Activated T-cell treated with anti-CD3 and anti-CD28 coated beads, Interleukin-2, amount 50 U/mL, for 24 hours (primary cell): ENCODE results near the gene FAM180A.
"Not testable (repeated sequence)": the region's sequence is repeated elsewhere in the genome, so short reads cannot be mapped to it uniquely, and the experiment has no call there.

Source experiments
- DNase-seq: peaks from one replicate; pipeline ENCODE4 v3.0.0-alpha.2; 2020
- H3K27ac Mint-ChIP-seq: 2 replicates; pipeline ENCODE4 v1.8.0; 2020; ENCODE audit warnings: mild to moderate bottlenecking, mixed read lengths
- H3K27me3 Mint-ChIP-seq: 2 replicates; pipeline ENCODE4 v1.8.0; 2020; ENCODE audit warnings: mixed read lengths
- H3K36me3 Mint-ChIP-seq: 2 replicates; pipeline ENCODE4 v1.8.0; 2020; ENCODE audit warnings: low read depth, mixed read lengths
- H3K4me1 Mint-ChIP-seq: 2 replicates; pipeline ENCODE4 v1.8.0; 2020; ENCODE audit warnings: low read depth, mixed read lengths
- H3K4me3 Mint-ChIP-seq: 2 replicates; pipeline ENCODE4 v1.8.0; 2020; ENCODE audit warnings: mild to moderate bottlenecking, moderate library complexity, mixed read lengths
- H3K9me3 Mint-ChIP-seq: 2 replicates; pipeline ENCODE4 v1.8.0; 2020; ENCODE audit warnings: mixed read lengths

FAM180A gene

GRCh38 chr7:135777626-135778398, 29.2 kb upstream of the FAM180A start:
- H3K27me3 Mint-ChIP-seq: peaks cover 19% of the 10 kb centered on the region
- no peaks in the 10 kb centered on the region for H3K36me3 Mint-ChIP-seq
- no peak overlapping the region for H3K27ac Mint-ChIP-seq
- peaks cover 4% of the 10 kb centered on the region for H3K9me3 Mint-ChIP-seq
- no peak for DNase-seq
- no peaks in the 10 kb centered on the region for H3K4me1 Mint-ChIP-seq
- H3K4me3 Mint-ChIP-seq: no peak overlapping the region

- not testable (repeated sequence) for H3K27ac Mint-ChIP-seq, H3K36me3 Mint-ChIP-seq, H3K4me3 Mint-ChIP-seq, H3K9me3 Mint-ChIP-seq, H3K4me1 Mint-ChIP-seq, DNase-seq
- H3K27me3 Mint-ChIP-seq: peaks cover 19% of the 10 kb centered on the region
These were observed 27.3 kb upstream of the FAM180A start for GRCh38 chr7:135775915-135776314.

- H3K9me3 Mint-ChIP-seq: peaks cover 4% of the 10 kb centered on the region
- H3K27ac Mint-ChIP-seq: no peak overlapping the region
- H3K27me3 Mint-ChIP-seq: peaks cover 19% of the 10 kb centered on the region
- no peaks in the 10 kb centered on the region for H3K36me3 Mint-ChIP-seq
- no peaks in the 10 kb centered on the region for H3K4me1 Mint-ChIP-seq
- no peak for DNase-seq
- no peak overlapping the region for H3K4me3 Mint-ChIP-seq
These were observed 26.6 kb upstream of the FAM180A start for GRCh38 chr7:135775230-135775629.

GRCh38 chr7:135774284-135774683, 25.7 kb upstream of the FAM180A start:
- no peak for DNase-seq
- no peaks in the 10 kb centered on the region for H3K36me3 Mint-ChIP-seq
- H3K9me3 Mint-ChIP-seq: peaks cover 4% of the 10 kb centered on the region
- peaks cover 19% of the 10 kb centered on the region for H3K27me3 Mint-ChIP-seq
- H3K4me1 Mint-ChIP-seq: no peaks in the 10 kb centered on the region
- no peak overlapping the region for H3K4me3 Mint-ChIP-seq
- H3K27ac Mint-ChIP-seq: no peak overlapping the region

GRCh38 chr7:135773464-135773863, 24.9 kb upstream of the FAM180A start:
- peaks cover 15% of the 10 kb centered on the region for H3K27me3 Mint-ChIP-seq
- no peak overlapping the region for H3K27ac Mint-ChIP-seq
- no peaks in the 10 kb centered on the region for H3K4me1 Mint-ChIP-seq
- H3K36me3 Mint-ChIP-seq: no peaks in the 10 kb centered on the region
- DNase-seq: no peak
- no peak overlapping the region for H3K4me3 Mint-ChIP-seq
- H3K9me3 Mint-ChIP-seq: peaks cover 4% of the 10 kb centered on the region

GRCh38 chr7:135772639-135773222, 24.1 kb upstream of the FAM180A start:
- Mint-ChIP-seq H3K27me3 (peaks cover 10% of the 10 kb centered on the region), H3K36me3 (no peaks in the 10 kb centered on the region), H3K9me3 (no peaks in the 10 kb centered on the region), H3K4me3 (no peak overlapping the region), H3K27ac (no peak overlapping the region), H3K4me1 (no peaks in the 10 kb centered on the region)
- no peak for DNase-seq

GRCh38 chr7:135771961-135772638, 23.5 kb upstream of the FAM180A start:
- Mint-ChIP-seq H3K4me1 (no peaks in the 10 kb centered on the region), H3K36me3 (no peaks in the 10 kb centered on the region), H3K4me3 (no peak overlapping the region), H3K27me3 (peaks cover 10% of the 10 kb centered on the region), H3K9me3 (no peaks in the 10 kb centered on the region), H3K27ac (no peak overlapping the region)
- no peak for DNase-seq

- no peak overlapping the region for H3K4me3 Mint-ChIP-seq
- no peaks in the 10 kb centered on the region for H3K4me1 Mint-ChIP-seq
- H3K9me3 Mint-ChIP-seq: no peaks in the 10 kb centered on the region
- peaks cover 12% of the 10 kb centered on the region for H3K27me3 Mint-ChIP-seq
- no peak overlapping the region for H3K27ac Mint-ChIP-seq
- no peaks in the 10 kb centered on the region for H3K36me3 Mint-ChIP-seq
- no peak for DNase-seq
These were observed 22.4 kb upstream of the FAM180A start for GRCh38 chr7:135771051-135771450.

GRCh38 chr7:135770139-135770710, 21.6 kb upstream of the FAM180A start:
- peaks cover 12% of the 10 kb centered on the region for H3K27me3 Mint-ChIP-seq
- no peak overlapping the region for H3K4me3 Mint-ChIP-seq
- H3K27ac Mint-ChIP-seq: no peak overlapping the region
- DNase-seq: no peak
- no peaks in the 10 kb centered on the region for H3K4me1 Mint-ChIP-seq
- H3K36me3 Mint-ChIP-seq: no peaks in the 10 kb centered on the region
- no peaks in the 10 kb centered on the region for H3K9me3 Mint-ChIP-seq

GRCh38 chr7:135769005-135769802, 20.6 kb upstream of the FAM180A start:
- H3K36me3 Mint-ChIP-seq: no peaks in the 10 kb centered on the region

GRCh38 chr7:135768467-135768866, 19.9 kb upstream of the FAM180A start:
- no peaks in the 10 kb centered on the region for H3K36me3 Mint-ChIP-seq
- H3K4me1 Mint-ChIP-seq: no peaks in the 10 kb centered on the region
- H3K27ac Mint-ChIP-seq: no peak overlapping the region
- H3K9me3 Mint-ChIP-seq: no peaks in the 10 kb centered on the region
- DNase-seq: no peak
- H3K27me3 Mint-ChIP-seq: peaks cover 19% of the 10 kb centered on the region
- no peak overlapping the region for H3K4me3 Mint-ChIP-seq

More at GRCh38 chr7:135769005-135769802, 20.6 kb upstream of the FAM180A start:
- DNase-seq: no peak
- Mint-ChIP-seq H3K9me3 (no peaks in the 10 kb centered on the region), H3K27me3 (peaks cover 14% of the 10 kb centered on the region), H3K4me1 (no peaks in the 10 kb centered on the region), H3K27ac (no peak overlapping the region), H3K4me3 (no peak overlapping the region)

- Mint-ChIP-seq H3K4me3 (no peak overlapping the region), H3K9me3 (no peaks in the 10 kb centered on the region), H3K36me3 (no peaks in the 10 kb centered on the region), H3K27ac (no peak overlapping the region), H3K27me3 (peaks cover 19% of the 10 kb centered on the region), H3K4me1 (no peaks in the 10 kb centered on the region)
- DNase-seq: no peak
These were observed 19.5 kb upstream of the FAM180A start for GRCh38 chr7:135768064-135768463.

- H3K27me3 Mint-ChIP-seq: peaks cover 53% of the 10 kb centered on the region
- H3K27ac Mint-ChIP-seq: no peak overlapping the region
- no peak for DNase-seq
- H3K36me3 Mint-ChIP-seq: no peaks in the 10 kb centered on the region
- no peaks in the 10 kb centered on the region for H3K4me1 Mint-ChIP-seq
- H3K4me3 Mint-ChIP-seq: no peak overlapping the region
- no peaks in the 10 kb centered on the region for H3K9me3 Mint-ChIP-seq
These were observed 14.6 kb upstream of the FAM180A start for GRCh38 chr7:135763261-135763660.

- no peak overlapping the region for H3K4me3 Mint-ChIP-seq
- no peaks in the 10 kb centered on the region for H3K36me3 Mint-ChIP-seq
- peaks cover 53% of the 10 kb centered on the region for H3K27me3 Mint-ChIP-seq
- no peaks in the 10 kb centered on the region for H3K9me3 Mint-ChIP-seq
- no peaks in the 10 kb centered on the region for H3K4me1 Mint-ChIP-seq
- no peak overlapping the region for H3K27ac Mint-ChIP-seq
- no peak for DNase-seq
These were observed 13.3 kb upstream of the FAM180A start for GRCh38 chr7:135761751-135762488.
